Measurements from ENCODE around the gene RGS12.

RGS12 gene

DNA sequence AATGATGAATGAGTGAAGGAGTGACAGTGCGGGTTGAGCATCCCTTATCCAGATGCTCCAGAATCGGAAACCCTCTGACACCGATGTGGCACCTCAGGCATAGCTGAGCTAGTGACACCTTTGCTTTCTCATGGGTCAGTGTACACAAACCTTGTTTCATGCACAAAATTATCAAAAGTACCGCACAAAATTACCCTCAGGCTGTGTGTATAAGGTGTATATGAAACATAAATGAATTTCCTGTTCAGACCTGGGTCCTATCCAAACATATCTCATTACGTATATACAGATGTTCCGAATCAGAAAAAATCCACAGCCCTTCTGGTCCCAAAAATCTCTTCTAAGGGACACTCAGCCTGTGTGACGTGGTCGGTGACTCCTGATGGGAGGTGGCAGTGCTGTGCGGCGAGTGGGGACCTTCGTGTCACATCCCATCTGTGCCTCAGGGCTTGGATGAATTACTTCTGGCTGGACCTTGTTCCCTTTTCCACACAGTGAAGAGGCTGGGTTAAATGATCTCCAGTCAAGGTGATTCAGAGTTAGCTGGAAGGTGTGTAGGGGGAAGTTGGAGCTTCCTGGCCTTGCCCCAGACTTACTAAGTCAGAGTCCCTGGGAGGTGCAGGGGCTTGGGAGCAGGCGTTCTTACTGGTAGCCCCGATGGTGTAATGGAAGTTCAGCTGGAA lies 18.8 kb downstream of the RGS12 start:
- no peak for DNase-seq

DNA sequence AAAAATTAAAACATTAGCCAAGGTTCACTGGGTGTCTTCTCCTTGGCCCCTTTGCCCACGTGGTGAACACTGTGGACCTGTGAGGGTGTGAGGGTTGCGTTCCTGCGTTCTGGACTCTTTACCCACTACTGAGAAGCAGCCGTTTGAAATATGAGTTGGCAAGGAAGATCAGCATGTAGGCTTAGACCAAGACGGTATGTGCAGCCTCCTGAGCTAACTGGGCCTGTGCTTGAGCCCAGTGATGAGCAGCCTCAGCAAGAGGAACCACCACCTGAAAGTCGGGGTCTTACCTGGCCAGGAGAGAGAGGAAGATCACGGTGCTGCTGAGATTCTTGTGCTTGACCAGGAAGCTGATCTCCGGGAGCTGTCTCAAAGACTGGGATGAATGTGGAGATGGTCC lies 19.5 kb downstream of the RGS12 start:
- no peak for DNase-seq

DNA sequence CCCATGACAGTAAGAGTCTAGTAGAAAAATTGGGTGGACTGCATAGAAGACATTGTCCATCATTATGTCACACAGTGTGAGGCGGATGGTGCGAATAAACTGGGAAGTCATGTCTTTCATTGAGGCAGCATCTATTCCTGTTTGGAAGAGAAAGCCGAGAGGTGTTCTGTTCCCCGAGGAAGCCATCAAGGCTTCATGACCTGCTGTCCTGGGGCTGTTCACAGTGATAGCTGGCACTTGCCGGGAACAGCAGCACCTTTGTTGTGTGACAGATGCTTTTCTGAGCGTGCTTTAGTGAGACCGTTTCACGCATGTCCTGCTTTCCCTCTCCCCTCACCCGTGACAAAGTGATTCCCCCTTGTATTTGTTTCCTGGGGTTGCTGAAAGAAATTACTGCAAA lies 20.3 kb downstream of the RGS12 start:
- DNase-seq, result no peak

DNA sequence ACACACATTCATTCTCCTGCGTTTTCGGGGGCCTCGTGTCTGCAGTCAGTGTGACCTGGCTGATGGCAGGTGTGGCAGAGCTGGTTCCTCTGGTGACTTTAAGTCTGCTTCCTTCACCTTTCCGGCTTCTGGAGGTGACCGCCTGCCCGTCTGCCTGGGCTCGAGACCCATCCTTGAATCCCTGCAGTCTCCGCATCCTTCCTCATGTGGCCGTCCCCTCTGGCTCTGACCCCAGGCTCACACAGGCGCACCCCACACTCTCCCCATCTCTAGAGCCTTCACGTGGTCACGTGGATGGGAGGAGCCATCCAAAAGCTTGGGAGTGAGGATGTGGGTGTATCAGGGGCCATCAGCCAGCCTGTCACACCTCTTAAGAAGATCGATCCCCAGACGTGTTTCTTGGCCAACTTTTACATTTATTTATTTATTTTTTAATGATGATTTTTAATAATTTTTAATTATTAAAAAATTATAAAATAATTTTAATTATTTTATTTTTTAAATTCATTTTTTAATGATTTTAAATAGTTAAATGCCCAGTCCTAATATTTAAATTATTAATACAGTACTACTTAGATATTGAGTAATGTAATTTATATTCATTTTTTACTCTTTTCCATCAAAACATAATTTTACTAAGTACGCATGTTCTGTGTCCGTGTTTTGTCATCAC lies 20.9 kb downstream of the RGS12 start:
- DNase-seq, result no peak

GRCh38 chr4:3314706-3315260 lies 22.0 kb downstream of the RGS12 start:
- no peak for DNase-seq

DNA sequence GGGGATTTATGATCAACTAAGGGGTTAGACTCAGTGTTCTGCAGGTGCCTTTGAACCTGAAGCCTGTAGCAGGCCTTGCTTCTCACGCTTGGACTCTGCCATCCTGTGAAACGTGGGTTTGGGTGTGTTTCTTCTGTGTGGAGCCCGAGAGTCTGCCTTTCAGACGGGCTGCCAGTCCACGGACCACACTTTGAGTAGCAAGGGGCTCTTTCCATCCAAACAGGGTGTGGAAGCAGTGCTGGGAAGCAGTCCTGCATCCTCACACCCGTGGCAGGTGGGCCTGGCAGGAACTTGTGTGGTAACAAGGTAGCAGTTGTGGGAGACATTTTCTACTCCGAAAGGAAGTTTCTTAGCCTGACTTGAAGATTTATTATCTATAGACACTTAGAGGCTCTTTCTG lies 22.7 kb downstream of the RGS12 start:
- no peak for DNase-seq

- no peak for DNase-seq
These were observed 23.3 kb downstream of the RGS12 start for GRCh38 chr4:3316146-3316545.

GRCh38 chr4:3317011-3317655 lies 24.3 kb downstream of the RGS12 start:
- DNase-seq, result no peak

DNA sequence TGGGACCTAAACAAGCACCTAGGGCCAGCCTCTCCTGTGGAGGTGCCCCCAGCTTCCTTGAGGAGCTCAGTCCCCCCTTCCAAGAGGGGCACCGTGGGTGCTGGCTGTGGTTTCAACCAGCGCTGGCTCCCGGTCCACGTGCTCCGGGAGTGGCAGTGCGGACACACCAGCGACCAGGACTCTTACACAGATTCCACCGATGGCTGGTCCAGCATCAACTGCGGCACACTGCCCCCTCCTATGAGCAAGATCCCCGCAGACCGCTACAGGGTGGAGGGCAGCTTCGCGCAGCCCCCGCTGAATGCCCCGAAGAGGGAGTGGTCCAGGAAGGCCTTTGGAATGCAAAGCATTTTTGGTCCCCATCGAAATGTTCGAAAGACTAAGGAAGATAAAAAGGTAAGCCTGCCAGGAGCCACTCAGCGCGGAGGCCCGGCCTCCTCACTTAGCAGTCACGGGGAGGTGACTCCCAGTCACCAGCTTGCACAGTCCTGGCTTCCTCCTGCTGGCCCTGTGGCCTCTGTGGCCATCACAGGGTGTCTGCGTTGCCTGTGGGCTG lies 24.9 kb downstream of the RGS12 start:
- no peak for DNase-seq

GRCh38 chr4:3318561-3319021 lies 25.8 kb downstream of the RGS12 start:
- DNase-seq, result no peak

DNA sequence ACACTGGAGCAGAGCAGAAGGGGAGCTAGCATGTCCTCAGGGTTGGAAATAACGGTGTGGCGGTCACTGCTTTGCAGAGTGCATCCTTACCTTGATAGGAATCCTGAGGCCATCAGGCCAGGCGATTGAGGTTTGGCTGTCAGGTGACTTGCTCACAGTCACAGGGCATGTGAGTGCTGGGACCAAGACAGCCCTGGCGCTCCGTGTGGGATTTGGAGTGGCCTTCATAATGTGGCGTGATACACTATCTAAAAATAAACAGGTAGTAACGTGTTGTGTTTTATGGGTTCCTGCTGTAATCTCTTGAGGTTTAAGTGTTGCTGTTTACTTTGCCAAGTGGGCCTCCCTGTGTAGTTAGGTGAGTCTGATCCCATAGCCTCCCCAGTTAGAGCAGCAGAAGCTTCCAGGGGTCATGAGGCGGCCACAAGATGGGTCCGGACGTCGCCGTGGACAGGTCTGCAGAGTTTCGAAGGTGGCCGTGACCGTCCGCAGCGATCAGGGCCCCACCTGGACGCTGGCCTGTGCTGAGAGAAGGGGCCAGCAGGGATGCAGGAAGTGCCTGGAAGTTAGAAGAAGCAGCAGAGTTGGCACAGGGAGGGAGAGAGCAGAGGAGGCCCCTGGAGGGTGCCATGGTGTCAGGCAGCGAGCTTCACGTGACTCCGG lies 27.7 kb downstream of the RGS12 start:
- no peak for DNase-seq

- no peak for DNase-seq
These were observed 28.6 kb downstream of the RGS12 start for GRCh38 chr4:3321295-3321889.

GRCh38 chr4:3322059-3322550 lies 29.3 kb downstream of the RGS12 start:
- DNase-seq, result no peak

DNA sequence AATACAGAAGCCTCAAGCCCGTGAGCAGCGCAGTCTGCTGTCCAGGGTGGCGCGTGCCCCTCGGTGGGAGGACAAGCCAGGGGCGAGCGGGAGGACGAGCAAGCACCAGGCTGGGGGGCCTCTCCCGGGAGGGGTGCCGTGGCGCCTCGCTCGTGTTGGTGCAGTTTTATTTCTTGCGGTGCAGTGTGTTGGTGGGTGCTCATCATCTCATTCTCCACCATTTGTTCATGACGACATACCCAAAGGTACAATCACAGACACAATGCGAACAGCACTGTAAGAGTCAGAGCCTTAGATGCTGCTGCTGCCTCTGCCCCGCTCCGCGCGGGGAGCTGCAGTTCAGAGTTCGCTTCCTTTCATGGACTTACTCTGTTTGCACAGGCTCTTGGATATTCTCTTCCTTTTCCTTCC lies 30.3 kb downstream of the RGS12 start:
- DNase-seq, result no peak

GRCh38 chr4:3324093-3324815 lies 31.4 kb downstream of the RGS12 start:
- DNase-seq, result no peak

DNA sequence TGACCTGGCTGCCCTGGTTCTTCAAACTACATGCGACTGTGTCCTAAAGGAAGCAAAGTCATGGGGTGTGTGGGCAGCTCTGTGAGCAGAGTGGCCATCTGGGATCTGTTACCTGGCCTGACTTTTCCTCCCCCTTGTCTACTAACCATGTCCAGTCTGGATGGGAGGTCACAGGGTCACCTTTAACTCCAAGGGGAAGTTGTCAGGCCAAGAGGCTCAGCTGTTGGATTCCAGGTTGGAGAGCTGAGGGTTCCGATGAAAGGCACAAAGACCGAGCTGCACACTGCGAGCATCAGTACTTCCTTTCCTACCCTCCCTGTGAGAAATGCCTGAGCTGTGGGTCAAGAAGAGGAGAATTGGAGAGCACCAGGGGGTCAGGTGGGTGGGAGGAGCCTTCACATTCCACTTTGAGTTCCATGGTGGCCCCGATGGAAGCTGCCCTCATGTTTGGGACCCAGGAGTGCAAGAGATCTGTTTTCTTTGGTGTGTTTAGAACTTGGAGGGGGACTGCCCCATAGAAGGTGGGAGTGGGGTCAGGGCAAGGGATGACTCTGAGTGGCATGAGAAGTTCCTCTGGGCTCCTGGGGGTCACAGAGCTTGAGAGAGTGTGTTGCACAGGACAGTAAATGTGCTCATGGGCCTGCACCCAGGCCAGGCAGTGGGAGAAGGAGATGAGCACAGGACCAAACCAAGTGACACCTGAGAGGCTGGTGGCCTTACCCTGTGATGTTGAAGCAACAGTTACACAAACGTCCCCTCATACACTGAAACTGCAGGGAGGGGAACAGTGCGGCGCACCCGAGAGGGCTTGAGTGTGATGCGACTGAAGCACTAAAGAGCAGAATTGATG lies 36.2 kb downstream of the RGS12 start:
- no peak for DNase-seq

- DNase-seq, result no peak
These were observed 37.1 kb downstream of the RGS12 start for GRCh38 chr4:3329887-3330286.

DNA sequence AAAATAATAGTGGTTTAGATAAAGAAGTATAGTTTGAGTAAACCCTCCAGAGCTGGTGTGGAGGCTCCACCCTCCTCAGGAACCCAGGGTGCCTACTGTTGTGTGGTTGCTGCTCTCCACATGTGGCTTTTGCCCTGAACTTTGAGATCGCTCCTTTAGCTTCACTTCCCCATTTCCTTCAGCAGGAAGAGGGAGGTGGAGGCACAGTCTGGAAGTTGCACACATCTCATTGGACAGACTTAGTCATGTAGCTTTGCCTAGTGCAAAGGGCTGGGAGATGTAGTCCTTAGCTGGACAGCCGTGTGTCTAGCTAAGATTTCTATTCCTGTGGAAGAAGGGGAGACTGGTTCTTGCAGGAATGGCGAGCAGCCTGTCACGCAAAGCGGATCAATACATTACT lies 37.9 kb downstream of the RGS12 start:
- no peak for DNase-seq

- no peak for DNase-seq
These were observed 38.9 kb downstream of the RGS12 start for GRCh38 chr4:3331511-3332394.

- no peak for DNase-seq
These were observed 39.7 kb downstream of the RGS12 start for GRCh38 chr4:3332498-3332897.

All from activated gamma-delta T cell treated with Interleukin-2 at 50 U/mL for 16 hours (primary cell).